ENCODE measurements around the gene LRIT2.
A peak's percentile ranks its signal among the peaks of the same experiment; 100 is the strongest.

LRIT2 gene, protein sequence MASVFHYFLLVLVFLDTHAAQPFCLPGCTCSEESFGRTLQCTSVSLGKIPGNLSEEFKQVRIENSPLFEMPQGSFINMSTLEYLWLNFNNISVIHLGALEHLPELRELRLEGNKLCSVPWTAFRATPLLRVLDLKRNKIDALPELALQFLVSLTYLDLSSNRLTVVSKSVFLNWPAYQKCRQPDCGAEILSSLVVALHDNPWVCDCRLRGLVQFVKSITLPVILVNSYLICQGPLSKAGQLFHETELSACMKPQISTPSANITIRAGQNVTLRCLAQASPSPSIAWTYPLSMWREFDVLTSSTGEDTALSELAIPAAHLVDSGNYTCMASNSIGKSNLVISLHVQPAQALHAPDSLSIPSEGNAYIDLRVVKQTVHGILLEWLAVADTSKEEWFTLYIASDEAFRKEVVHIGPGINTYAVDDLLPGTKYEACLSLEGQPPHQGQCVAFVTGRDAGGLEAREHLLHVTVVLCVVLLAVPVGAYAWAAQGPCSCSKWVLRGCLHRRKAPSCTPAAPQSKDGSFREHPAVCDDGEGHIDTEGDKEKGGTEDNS

GRCh38 chr10:84225427-84226173, at the start of gene LRIT2:
LRIT2 (minus strand) TSS chr10:84225544; CDS start chr10:84225520, 24 bp downstream.
- DNase-seq (ENCODE audit: low read depth, low spot score), result no peak

DNA sequence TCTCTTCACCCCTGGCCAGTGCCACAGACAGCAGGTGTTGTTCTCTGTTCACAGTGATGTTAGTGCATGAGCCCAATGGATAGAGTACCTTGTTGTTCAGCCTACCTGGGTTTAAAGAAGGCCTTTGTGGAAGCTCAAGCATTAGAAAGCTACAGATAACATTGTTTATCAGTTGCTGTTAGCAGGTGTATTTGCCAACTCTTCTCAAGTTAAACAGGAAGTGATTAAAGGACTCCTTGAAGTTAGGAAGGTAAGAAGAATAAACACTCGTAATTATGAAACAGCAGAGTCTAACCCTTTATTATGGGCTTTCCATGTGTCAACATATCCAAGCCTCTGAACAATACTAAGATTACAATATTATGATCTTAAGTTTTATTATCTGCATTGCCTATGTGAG, 45.4 kb upstream of the LRIT2 start:
- no peak for DNase-seq (ENCODE audit: low read depth, low spot score)

- DNase-seq (ENCODE audit: low read depth, low spot score), result peak; percentile 77
These were observed 44.4 kb upstream of the LRIT2 start for GRCh38 chr10:84269773-84270172.

DNA sequence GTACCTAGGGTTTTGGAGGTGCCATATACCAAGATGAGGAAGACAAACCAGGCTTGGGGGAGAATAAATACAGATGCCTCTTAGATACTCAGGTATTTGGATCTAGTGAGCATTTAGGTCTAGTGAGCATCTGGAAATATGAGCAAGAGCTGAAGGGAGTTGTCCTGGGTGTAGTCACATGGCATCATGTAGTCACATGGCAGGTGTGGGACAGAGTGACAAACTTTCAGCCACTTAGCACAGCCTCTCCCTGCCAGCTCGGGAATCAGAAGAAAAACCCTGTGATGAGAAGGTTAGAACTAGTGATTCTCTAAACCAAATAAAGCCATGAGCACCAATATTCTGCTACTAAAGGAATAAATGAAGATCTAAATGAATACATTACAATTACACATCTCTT, 43.8 kb upstream of the LRIT2 start:
- DNase-seq (ENCODE audit: low read depth, low spot score), result no peak

GRCh38 chr10:84267503-84268126, 42.3 kb upstream of the LRIT2 start:
- peak; percentile 61 for DNase-seq (ENCODE audit: low read depth, low spot score)

- no peak for DNase-seq (ENCODE audit: low read depth, low spot score)
These were observed 40.1 kb upstream of the LRIT2 start for GRCh38 chr10:84265418-84265817.

DNA sequence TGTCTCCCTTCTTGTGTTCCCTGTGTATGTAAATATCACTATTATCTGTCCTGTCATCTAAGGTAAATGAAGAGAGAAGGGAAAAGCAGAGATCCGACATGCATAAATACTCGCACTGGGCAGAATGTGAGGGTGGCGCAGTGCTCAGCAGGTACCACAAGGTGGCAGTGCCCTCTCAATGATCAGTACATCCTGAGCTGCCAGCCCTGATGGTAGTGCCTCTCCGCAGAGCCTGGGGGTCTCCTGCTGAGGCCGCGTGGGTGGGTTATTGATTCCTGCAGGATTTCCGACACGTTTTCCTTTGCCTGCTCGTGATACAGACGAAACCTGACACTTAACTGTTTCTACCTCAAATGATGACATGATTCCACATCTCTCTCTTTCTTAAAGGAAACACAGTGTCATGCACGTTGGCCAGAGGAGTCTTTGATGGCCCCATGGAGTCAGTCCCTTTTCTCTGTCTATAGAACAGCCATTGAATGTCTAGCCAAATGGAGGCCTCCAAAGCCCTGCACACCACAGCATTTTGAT, 39.3 kb upstream of the LRIT2 start:
- DNase-seq (ENCODE audit: low read depth, low spot score), result peak; percentile 80

DNA sequence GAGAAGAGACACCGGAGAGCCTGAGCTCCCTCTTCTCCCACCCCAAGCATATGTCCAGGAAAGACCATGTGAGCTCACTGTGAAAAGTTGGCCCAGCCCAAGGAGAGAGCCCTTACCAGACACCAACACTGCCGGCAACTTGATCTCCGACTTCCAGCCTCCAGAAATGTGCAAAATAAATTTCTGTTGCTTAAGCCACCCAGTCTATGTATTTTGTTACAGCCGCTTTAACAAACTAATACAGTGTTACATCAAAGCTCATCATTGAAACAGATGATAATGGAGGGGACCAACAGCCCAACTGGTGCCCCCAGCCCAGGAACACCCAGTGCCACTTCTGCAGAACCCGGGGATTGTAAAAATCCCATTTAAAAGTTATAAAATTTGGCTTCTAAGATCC, 38.4 kb upstream of the LRIT2 start:
- no peak for DNase-seq (ENCODE audit: low read depth, low spot score)

DNA sequence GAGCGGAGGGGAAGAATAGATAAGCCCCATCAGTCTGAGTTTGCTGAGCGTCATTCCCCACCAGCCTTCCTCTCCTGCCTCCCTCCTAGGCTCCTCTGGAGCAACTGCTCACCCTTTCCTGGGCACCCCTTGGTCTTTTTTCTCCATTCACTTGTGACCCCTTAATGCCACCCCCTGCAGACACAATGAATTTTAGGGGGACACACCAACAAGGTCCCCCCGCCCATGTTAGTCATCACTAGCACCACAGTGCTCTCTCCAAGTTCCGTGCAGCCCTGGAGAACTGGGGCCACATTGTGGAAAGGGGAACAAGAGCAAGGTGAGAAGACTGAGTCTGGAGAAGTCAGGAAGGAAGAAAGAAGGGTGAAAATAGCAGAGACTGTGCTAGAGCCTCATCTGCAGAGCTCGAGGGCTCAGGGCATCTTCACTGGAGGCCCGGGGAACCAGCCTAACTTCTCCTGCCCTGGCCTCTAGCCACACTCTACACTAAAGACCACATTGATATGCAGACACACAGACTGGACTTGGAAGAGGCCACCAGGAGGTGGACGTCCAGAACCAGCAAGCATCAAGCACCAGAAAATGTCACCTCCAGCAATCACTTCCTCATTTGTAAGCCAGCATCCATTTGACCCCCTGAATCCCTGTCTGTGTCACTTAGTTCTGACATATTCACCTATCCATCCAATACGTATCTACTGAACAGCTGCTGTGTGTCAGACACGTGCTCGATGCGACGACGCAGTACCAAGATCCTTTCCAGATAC, 37.0 kb upstream of the LRIT2 start:
- no peak for DNase-seq (ENCODE audit: low read depth, low spot score)

DNA sequence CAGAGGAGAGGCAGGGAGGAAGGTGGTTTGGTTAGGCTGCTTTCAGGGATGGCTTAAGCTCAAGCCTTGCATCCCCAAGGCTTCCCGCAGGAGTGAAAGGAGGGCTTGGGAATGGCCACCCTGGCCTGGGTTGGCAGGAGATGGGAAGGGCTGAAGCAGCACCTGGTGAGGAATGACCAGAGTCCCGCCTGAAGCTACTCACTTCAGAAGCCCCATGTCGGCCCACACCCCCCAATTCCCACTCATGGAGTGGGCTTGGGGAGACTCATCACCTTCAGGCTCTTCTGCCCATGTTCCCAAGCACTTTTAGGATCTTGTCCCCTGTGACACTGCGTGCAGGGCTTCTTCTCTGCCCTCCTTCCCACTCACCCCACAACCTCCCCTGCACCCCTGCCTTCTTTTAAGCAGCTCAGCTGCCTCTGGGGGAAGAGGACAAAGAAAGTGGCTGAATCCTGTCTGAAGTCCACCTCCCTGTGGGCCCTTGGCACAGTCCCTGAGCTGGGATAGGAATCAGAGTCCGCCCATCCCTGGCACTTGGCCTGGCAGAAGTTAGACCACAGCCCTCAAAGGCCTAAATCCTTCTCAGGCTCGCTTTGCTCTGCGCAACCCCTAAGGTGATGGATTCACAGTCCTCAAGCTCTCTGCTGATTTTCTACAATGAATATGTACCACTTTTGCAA, 36.0 kb upstream of the LRIT2 start:
- no peak for DNase-seq (ENCODE audit: low read depth, low spot score)

- no peak for DNase-seq (ENCODE audit: low read depth, low spot score)
These were observed 32.8 kb upstream of the LRIT2 start for GRCh38 chr10:84258034-84258695.

GRCh38 chr10:84257343-84258020, 32.1 kb upstream of the LRIT2 start:
- no peak for DNase-seq (ENCODE audit: low read depth, low spot score)

- peak; percentile 60 for DNase-seq (ENCODE audit: low read depth, low spot score)
These were observed 31.4 kb upstream of the LRIT2 start for GRCh38 chr10:84256510-84257342.

DNA sequence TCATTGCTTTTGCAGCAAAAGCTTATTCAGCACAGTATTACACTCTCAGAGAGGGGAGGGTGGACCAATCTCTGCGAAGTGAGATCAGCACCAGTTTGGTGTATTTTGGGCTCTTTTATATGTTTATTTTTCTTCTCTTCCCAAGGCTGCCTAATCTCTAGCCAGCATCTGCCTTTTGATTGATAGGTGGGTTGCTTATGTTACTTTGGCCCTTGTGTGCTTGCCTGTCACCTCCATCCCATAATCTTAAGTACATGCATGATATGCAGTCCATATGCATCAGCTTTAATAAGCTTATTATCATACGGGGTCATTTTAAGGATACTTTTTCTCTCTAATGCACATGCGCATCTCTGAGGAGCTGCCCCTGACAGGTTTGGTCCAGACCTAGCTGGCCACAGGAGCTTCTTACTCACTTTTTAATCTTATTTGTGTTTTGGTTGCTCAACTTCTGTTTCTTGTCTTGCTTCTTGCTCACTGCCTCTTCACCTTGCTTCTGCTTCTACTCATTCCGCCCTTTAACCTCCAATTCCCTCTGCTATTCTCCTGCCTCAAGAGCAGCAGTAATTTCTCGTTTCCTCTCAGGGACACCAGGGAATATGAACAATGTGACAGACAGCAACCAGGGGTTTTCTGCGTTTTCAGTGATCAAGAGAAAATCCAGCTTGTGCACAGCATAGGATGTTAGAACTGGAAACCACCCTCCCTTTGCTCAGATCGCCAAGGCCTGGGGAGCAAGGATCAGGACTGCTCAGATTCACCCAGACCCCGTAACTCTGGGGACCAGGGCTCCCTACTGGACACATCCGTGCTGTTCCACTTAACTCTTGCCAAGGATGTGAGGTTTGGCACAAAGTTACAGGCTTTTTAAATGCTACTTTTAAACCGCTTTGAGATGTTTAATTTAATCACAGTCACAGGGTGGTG, 29.5 kb upstream of the LRIT2 start:
- no peak for DNase-seq (ENCODE audit: low read depth, low spot score)

DNA sequence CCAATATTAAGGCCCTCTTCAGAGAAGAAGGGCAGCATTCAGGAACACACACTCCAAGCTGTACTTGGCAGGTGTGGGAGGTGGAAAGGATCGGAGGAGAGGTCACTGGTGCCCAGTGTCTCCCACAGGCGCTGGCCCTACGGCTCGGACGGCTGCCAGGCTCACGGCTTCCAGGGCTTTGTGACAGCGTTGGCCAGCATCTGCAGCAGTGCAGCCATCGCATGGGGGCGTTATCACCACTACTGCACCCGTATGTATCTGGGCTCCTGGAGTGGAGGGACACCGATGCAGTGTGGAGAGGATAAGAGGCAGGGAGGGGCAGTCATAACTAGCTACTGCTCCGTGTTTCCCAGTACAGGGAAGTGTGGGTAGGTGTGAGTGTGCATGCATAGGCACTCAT, 23.4 kb upstream of the LRIT2 start:
- DNase-seq (ENCODE audit: low read depth, low spot score), result no peak

DNA sequence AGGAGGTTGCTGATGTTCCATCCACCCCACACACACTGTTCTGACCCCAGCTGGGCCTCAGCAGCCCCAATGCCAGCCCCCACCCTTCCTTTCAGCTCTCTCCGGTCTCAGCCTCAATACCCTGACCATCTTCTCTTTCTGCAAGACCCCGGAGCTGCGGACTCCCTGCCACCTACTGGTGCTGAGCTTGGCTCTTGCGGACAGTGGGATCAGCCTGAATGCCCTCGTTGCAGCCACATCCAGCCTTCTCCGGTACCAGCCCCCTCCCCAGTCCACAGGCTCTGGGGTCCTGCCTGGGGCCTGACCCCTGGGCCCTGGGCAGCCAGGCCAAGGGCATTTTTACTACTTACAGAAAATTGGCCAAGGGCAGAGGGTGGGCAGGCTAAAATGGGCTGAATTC, 22.2 kb upstream of the LRIT2 start:
- no peak for DNase-seq (ENCODE audit: low read depth, low spot score)

GRCh38 chr10:84244651-84245270, 19.4 kb upstream of the LRIT2 start, which contains the start of gene RGR:
RGR (plus strand) TSS chr10:84245053; CDS start chr10:84245091, 38 bp downstream.
- DNase-seq (ENCODE audit: low read depth, low spot score), result peak; percentile 75
